GM23248 (cell line): ENCODE data around the gene LMF1. TPM values are rescaled to one million over a fixed set of nuclear protein-coding genes. Genes with fewer than 3 reads are reported as not detected.

Source experiments
- DNase-seq: peaks from one replicate; pipeline ENCODE4 v3.0.0-alpha.2; 2015
- H2AFZ ChIP-seq: fragments of 200-600 bp; sonication (generic); 2 replicates; pipeline ENCODE4 v1.6.1; 2016; ENCODE audit warnings: antibody characterized with exemption
- H3F3A ChIP-seq: fragments of 200-600 bp; sonication (generic); 2 replicates; pipeline ENCODE4 v1.6.1; 2016; ENCODE audit warnings: mild to moderate bottlenecking, antibody characterized with exemption, mixed run types; ENCODE audit not compliant: insufficient read depth
- H3K27ac ChIP-seq: fragments of 200-600 bp; sonication (generic); 2 replicates; pipeline ENCODE4 v1.5.1; 2016; ENCODE audit warnings: mild to moderate bottlenecking
- H3K27me3 ChIP-seq: fragments of 200-600 bp; sonication (generic); replicated peaks from 2 replicates; pipeline ENCODE4 v1.6.1; 2016; ENCODE audit warnings: mild to moderate bottlenecking; ENCODE audit not compliant: insufficient read depth
- H3K36me3 ChIP-seq: fragments of 200-600 bp; sonication (generic); 2 replicates; pipeline ENCODE4 v1.6.1; 2016; ENCODE audit warnings: low read depth, mild to moderate bottlenecking
- H3K4me1 ChIP-seq: fragments of 200-600 bp; sonication (generic); 2 replicates; pipeline ENCODE4 v1.6.1; 2016; ENCODE audit warnings: mild to moderate bottlenecking; ENCODE audit not compliant: insufficient read depth
- H3K4me2 ChIP-seq: fragments of 200-600 bp; sonication (generic); one replicate; pipeline ENCODE4 v1.6.1; 2016; ENCODE audit warnings: mild to moderate bottlenecking; ENCODE audit not compliant: unreplicated experiment
- H3K4me3 ChIP-seq: fragments of 200-600 bp; sonication (generic); 2 replicates; pipeline ENCODE4 v1.5.1; 2016; ENCODE audit warnings: mild to moderate bottlenecking
- H3K79me2 ChIP-seq: fragments of 200-600 bp; sonication (generic); 2 replicates; pipeline ENCODE4 v1.6.1; 2016; ENCODE audit warnings: mild to moderate bottlenecking; ENCODE audit not compliant: insufficient read depth
- H3K9ac ChIP-seq: fragments of 200-600 bp; sonication (generic); 2 replicates; pipeline ENCODE4 v1.6.1; 2016; ENCODE audit warnings: mild to moderate bottlenecking
- H3K9me2 ChIP-seq: fragments of 200-600 bp; sonication (generic); 2 replicates; pipeline ENCODE4 v1.6.1; 2016; ENCODE audit warnings: mixed run types, mild to moderate bottlenecking, moderate library complexity; ENCODE audit not compliant: insufficient read depth
- H3K9me3 ChIP-seq: fragments of 200-600 bp; sonication (generic); one replicate; pipeline ENCODE4 v1.6.1; 2017; ENCODE audit warnings: low read depth
- H4K20me1 ChIP-seq: fragments of 200-600 bp; sonication (generic); 2 replicates; pipeline ENCODE4 v1.6.0; 2016; ENCODE audit not compliant: insufficient read depth
- EZH2 ChIP-seq: fragments of 200-600 bp; sonication (generic); IDR thresholded peaks from 2 replicates; pipeline ENCODE4 v1.6.1; 2018; ENCODE audit warnings: antibody characterized with exemption, mild to moderate bottlenecking; ENCODE audit not compliant: insufficient read depth, poor library complexity, severe bottlenecking
- EZH2phosphoT487 ChIP-seq: fragments of 200-600 bp; sonication (generic); IDR thresholded peaks from 2 replicates; pipeline ENCODE4 v1.6.1; 2018; ENCODE audit warnings: antibody characterized with exemption, moderate library complexity, mild to moderate bottlenecking, low read depth; ENCODE audit not compliant: insufficient read depth
- WGBS, 2 experiments: methylation state at CpG; one replicate each; pipeline ENCODE4 v1.1.6; 2015 to 2017; ENCODE audit warnings: low lambda C conversion rate in 2 of 2, low coverage in 1 of 2; ENCODE audit errors: missing lambda C conversion rate in 2 of 2; 5-methylcytosine and 5-hydroxymethylcytosine counted together
- in situ Hi-C: fragments of 300-500 bp; cut with MboI; formaldehyde crosslinking; loops from 2 replicates; pipeline ENCODE4 v1.15.0; 2020
- polyA plus RNA-seq: library from polyadenylated mRNA; unstranded; fragments of >200 nt; fragmentation: Nextera tagmentation; extraction: Ambion mirVana; gene quantifications from 2 replicates; pipeline ENCODE4 v1.2.1, GENCODE V29; 2016
- total RNA-seq: library from RNA; depleted of rRNA; stranded (reverse); fragments of >200 nt; shearing (Covaris generic); gene quantifications from 2 replicates; pipeline ENCODE4 v1.2.3, GENCODE V29; 2014; rRNA removed

Gene LMF1
- total and polyA plus RNA-seq, 2 experiments from 2014 or later, result 23.1 to 53.0 TPM

DNA sequence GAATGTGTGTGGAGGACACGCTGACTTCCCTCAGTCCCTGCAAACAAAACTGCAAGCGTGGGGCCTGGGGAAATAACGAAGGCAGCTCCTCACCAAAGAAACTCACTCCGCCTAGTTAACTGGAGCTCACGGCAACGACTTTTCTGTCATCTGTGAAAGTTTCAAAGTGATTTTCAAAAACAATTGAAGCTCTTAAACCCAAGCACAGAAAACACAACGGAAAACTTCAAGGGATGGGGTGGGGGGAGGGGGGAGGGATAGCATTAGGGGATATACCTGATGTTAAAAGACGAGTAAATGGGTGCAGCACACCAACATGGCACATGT is 167.1 kb downstream of the LMF1 start:
- 41% methylated on average over 8 of the region's 8 CpGs for WGBS, 2 experiments
- H3K4me1 ChIP-seq, result 0 out of 2 replicates have a peak, but pooled peaks cover 3% of the 10 kb centered on the region
- no peak for DNase-seq

More for the DNA sequence above, 167.1 kb downstream of the LMF1 start:
- no peaks in the 10 kb centered on the region for H3F3A ChIP-seq
- no peak overlapping the region for H3K4me3 ChIP-seq
- no peak overlapping the region for H3K4me2 ChIP-seq
- H3K79me2 ChIP-seq, result peaks cover 19% of the 10 kb centered on the region; the same call in 1 of the 2 replicates
- H3K27me3 ChIP-seq, result peaks cover 11% of the 10 kb centered on the region
- no peaks in the 10 kb centered on the region for H3K36me3 ChIP-seq
- H3K9me2 ChIP-seq, result no peaks in the 10 kb centered on the region
- no peak overlapping the region for H2AFZ ChIP-seq
- in situ Hi-C loops, result loop anchor here (25.0 kb wide), 1 partner anchor 259 kb away; the partner anchor contains the start of gene SSTR5
- no peaks in the 10 kb centered on the region for H3K9me3 ChIP-seq
- no peak overlapping the region for H3K9ac ChIP-seq
- H4K20me1 ChIP-seq, result no peaks in the 10 kb centered on the region
- TF ChIP-seq EZH2phosphoT487, result no peak
- TF ChIP-seq EZH2, result no peak
- H3K27ac ChIP-seq, result no peak overlapping the region

Other genes starting within 250 kb of the LMF1 start
- gene ANTKMT, start 249.8 kb downstream of the LMF1 start, total RNA-seq, result 20.4 and 34.8 TPM in 2 replicates
- gene ANTKMT, start 249.8 kb downstream of the LMF1 start, polyA plus RNA-seq, result 33.3 and 33.5 TPM in 2 replicates
- gene CCDC78, start 244.5 kb downstream of the LMF1 start, total RNA-seq, result 1.0 and 9.5 TPM in 2 replicates
- 0.78 and 1.1 TPM in 2 replicates for gene CCDC78, start 244.5 kb downstream of the LMF1 start, polyA plus RNA-seq
- gene HAGHL, start 243.9 kb downstream of the LMF1 start, total RNA-seq, result 5.8 and 7.8 TPM in 2 replicates
- 10.8 and 64.8 TPM in 2 replicates for gene HAGHL, start 243.9 kb downstream of the LMF1 start, polyA plus RNA-seq
- 24.0 and 37.5 TPM in 2 replicates for gene CIAO3, start 230.0 kb downstream of the LMF1 start, total RNA-seq
- gene CIAO3, start 230.0 kb downstream of the LMF1 start, polyA plus RNA-seq, result 24.5 and 27.8 TPM in 2 replicates
- not detected in 2 replicates for gene MSLN, start 210.2 kb downstream of the LMF1 start, total RNA-seq
- not detected in 2 replicates for gene MSLN, start 210.2 kb downstream of the LMF1 start, polyA plus RNA-seq
- 44.6 and 54.3 TPM in 2 replicates for gene RPUSD1, start 182.6 kb downstream of the LMF1 start, total RNA-seq
- 15.4 and 19.1 TPM in 2 replicates for gene RPUSD1, start 182.6 kb downstream of the LMF1 start, polyA plus RNA-seq
- 9.1 and 13.1 TPM in 2 replicates for gene CHTF18, start 182.4 kb downstream of the LMF1 start, total RNA-seq
- 8.0 and 8.8 TPM in 2 replicates for gene CHTF18, start 182.4 kb downstream of the LMF1 start, polyA plus RNA-seq
- gene GNG13, start 170.2 kb downstream of the LMF1 start, total RNA-seq, result not detected in 2 replicates
- not detected in 2 replicates for gene GNG13, start 170.2 kb downstream of the LMF1 start, polyA plus RNA-seq
- gene SOX8, start 10.8 kb upstream of the LMF1 start, total RNA-seq, result 0.43 and 0.89 TPM in 2 replicates
- gene SOX8, start 10.8 kb upstream of the LMF1 start, polyA plus RNA-seq, result 0.08 and 0.15 TPM in 2 replicates
- not detected in 2 replicates for gene SSTR5, start 101.8 kb upstream of the LMF1 start, total RNA-seq
- not detected in 2 replicates for gene SSTR5, start 101.8 kb upstream of the LMF1 start, polyA plus RNA-seq
- gene C1QTNF8, start 125.3 kb upstream of the LMF1 start, total RNA-seq, result not detected in 2 replicates
- gene C1QTNF8, start 125.3 kb upstream of the LMF1 start, polyA plus RNA-seq, result not detected in 2 replicates
- 0.11 TPM in 1 of 2 replicates, not detected in the other for gene CACNA1H, start 182.1 kb upstream of the LMF1 start, total RNA-seq
- not detected in 2 replicates for gene CACNA1H, start 182.1 kb upstream of the LMF1 start, polyA plus RNA-seq